LNCAP (cell line): Measurements from ENCODE around the gene TUBB2A.

Experiments used
- CTCF ChIP-seq: fragments of 450-650 bp; IDR thresholded peaks from 2 replicates; pipeline ENCODE4 v1.5.1; 2017; ENCODE audit warnings: mild to moderate bottlenecking

TUBB2A gene

GRCh38 chr6:3125815-3126214 is 31.5 kb downstream of the TUBB2A start:
- TF ChIP-seq CTCF = no peak

GRCh38 chr6:3124667-3125066 is 32.7 kb downstream of the TUBB2A start:
- TF ChIP-seq CTCF = no peak

- TF ChIP-seq CTCF = no peak
Measured at GRCh38 chr6:3122823-3123182, 34.5 kb downstream of the TUBB2A start.

- no peak for TF ChIP-seq CTCF
Measured at GRCh38 chr6:3120765-3121089, 36.6 kb downstream of the TUBB2A start.

GRCh38 chr6:3119040-3119723 is 38.2 kb downstream of the TUBB2A start:
- no peak for TF ChIP-seq CTCF

GRCh38 chr6:3118353-3119039 is 38.8 kb downstream of the TUBB2A start, which contains the start of gene BPHL:
TSS of gene BPHL (plus strand) at chr6:3118711. CDS start at chr6:3118741, 30 bp downstream.
- no peak for TF ChIP-seq CTCF

- no peak for TF ChIP-seq CTCF
Measured at GRCh38 chr6:3117912-3118352, 39.4 kb downstream of the TUBB2A start.
